ENCODE data around the gene PRAMEF15. TPM values are rescaled to one million over a fixed set of nuclear protein-coding genes. Genes with fewer than 3 reads are reported as not detected.
"Not testable (repeated sequence)": the region's sequence is repeated elsewhere in the genome, so short reads cannot be mapped to it uniquely, and the experiment has no call there.

The PRAMEF15 gene
- total and polyA plus RNA-seq, 2 experiments from 2014 or later = not detected

GRCh38 chr1:13368544-13368943 lies 53.2 kb downstream of the PRAMEF15 start:
- not testable (repeated sequence) for H3K4me1 ChIP-seq (ENCODE audit: insufficient read depth); H4K20me1 ChIP-seq (replicated peaks; ENCODE audit: insufficient read depth); H3K4me3 Mint-ChIP-seq; H3K9me2 ChIP-seq (ENCODE audit: insufficient read depth); H3K4me1 Mint-ChIP-seq; H3K27ac ChIP-seq (ENCODE audit: low read depth); H3K79me2 ChIP-seq (replicated peaks; ENCODE audit: insufficient read depth); ATAC-seq; H3K27me3 Mint-ChIP-seq (ENCODE audit: insufficient read depth, low read depth, poor library complexity); H2AFZ ChIP-seq; H3K27me3 ChIP-seq (ENCODE audit: insufficient read depth); H3K27ac Mint-ChIP-seq; H3K36me3 ChIP-seq (ENCODE audit: insufficient read depth); H3F3A ChIP-seq (replicated peaks; ENCODE audit: low read depth); H3K4me2 ChIP-seq; H3K4me3 ChIP-seq
- peaks cover 77% of the 10 kb centered on the region for H3K9me3 Mint-ChIP-seq
- peaks cover 19% of the 10 kb centered on the region; the same call in 2 of the 3 replicates for H3K36me3 Mint-ChIP-seq (ENCODE audit: low read depth)
- TF ChIP-seq CTCF (conservative IDR thresholded peaks at IDR 0.05; ENCODE audit: low read depth in 2 of 2) = 0 out of 4 replicates have a peak, but pooled peaks of 1 of the 2 experiments have one; percentile 19
- peak; percentile 1 for DNase-seq (ENCODE audit: low spot score)

Small RNA genes within 50 kb of the gene (small RNA-seq; reads per million reads assigned to genes)
- gene RNU6-771P (ENCODE audit: low replicate concordance) = not detected

Other genes with a start within 250 kb of the PRAMEF15 start
- not detected in 2 replicates for gene PRAMEF25, start 244.8 kb upstream of the PRAMEF15 start, total RNA-seq (2014; rRNA removed; shearing (Covaris generic))
- not detected in 2 replicates for gene PRAMEF25, start 244.8 kb upstream of the PRAMEF15 start, polyA plus RNA-seq (2016; fragmentation: Nextera tagmentation; extraction: Ambion mirVana)
- gene HNRNPCL2, start 198.7 kb upstream of the PRAMEF15 start, total RNA-seq (2014; rRNA removed; shearing (Covaris generic)) = not detected in 2 replicates
- gene HNRNPCL2, start 198.7 kb upstream of the PRAMEF15 start, polyA plus RNA-seq (2016; fragmentation: Nextera tagmentation; extraction: Ambion mirVana) = not detected in 2 replicates
- gene PRAMEF26, start 159.6 kb upstream of the PRAMEF15 start, total RNA-seq (2014; rRNA removed; shearing (Covaris generic)) = not detected in 2 replicates
- gene PRAMEF26, start 159.6 kb upstream of the PRAMEF15 start, polyA plus RNA-seq (2016; fragmentation: Nextera tagmentation; extraction: Ambion mirVana) = not detected in 2 replicates
- not detected in 2 replicates for gene HNRNPCL4, start 149.9 kb upstream of the PRAMEF15 start, total RNA-seq (2014; rRNA removed; shearing (Covaris generic))
- gene HNRNPCL4, start 149.9 kb upstream of the PRAMEF15 start, polyA plus RNA-seq (2016; fragmentation: Nextera tagmentation; extraction: Ambion mirVana) = not detected in 2 replicates
- not detected in 2 replicates for gene PRAMEF9, start 143.7 kb upstream of the PRAMEF15 start, total RNA-seq (2014; rRNA removed; shearing (Covaris generic))
- not detected in 2 replicates for gene PRAMEF9, start 143.7 kb upstream of the PRAMEF15 start, polyA plus RNA-seq (2016; fragmentation: Nextera tagmentation; extraction: Ambion mirVana)
- not detected in 2 replicates for gene PRAMEF13, start 114.2 kb upstream of the PRAMEF15 start, total RNA-seq (2014; rRNA removed; shearing (Covaris generic))
- not detected in 2 replicates for gene PRAMEF13, start 114.2 kb upstream of the PRAMEF15 start, polyA plus RNA-seq (2016; fragmentation: Nextera tagmentation; extraction: Ambion mirVana)
- gene PRAMEF18, start 89.4 kb upstream of the PRAMEF15 start, total RNA-seq (2014; rRNA removed; shearing (Covaris generic)) = not detected in 2 replicates
- not detected in 2 replicates for gene PRAMEF18, start 89.4 kb upstream of the PRAMEF15 start, polyA plus RNA-seq (2016; fragmentation: Nextera tagmentation; extraction: Ambion mirVana)
- not detected in 2 replicates for gene PRAMEF5, start 61.4 kb upstream of the PRAMEF15 start, total RNA-seq (2014; rRNA removed; shearing (Covaris generic))
- gene PRAMEF5, start 61.4 kb upstream of the PRAMEF15 start, polyA plus RNA-seq (2016; fragmentation: Nextera tagmentation; extraction: Ambion mirVana) = not detected in 2 replicates
- gene PRAMEF8, start 30.4 kb upstream of the PRAMEF15 start, total RNA-seq (2014; rRNA removed; shearing (Covaris generic)) = not detected in 2 replicates
- gene PRAMEF8, start 30.4 kb upstream of the PRAMEF15 start, polyA plus RNA-seq (2016; fragmentation: Nextera tagmentation; extraction: Ambion mirVana) = not detected in 2 replicates
- not detected in 2 replicates for gene PRAMEF33, start 12.0 kb upstream of the PRAMEF15 start, total RNA-seq (2014; rRNA removed; shearing (Covaris generic))
- gene PRAMEF33, start 12.0 kb upstream of the PRAMEF15 start, polyA plus RNA-seq (2016; fragmentation: Nextera tagmentation; extraction: Ambion mirVana) = not detected in 2 replicates
- not detected in 2 replicates for gene PRAMEF14, start 31.6 kb downstream of the PRAMEF15 start, total RNA-seq (2014; rRNA removed; shearing (Covaris generic))
- gene PRAMEF14, start 31.6 kb downstream of the PRAMEF15 start, polyA plus RNA-seq (2016; fragmentation: Nextera tagmentation; extraction: Ambion mirVana) = not detected in 2 replicates
- gene PRAMEF19, start 56.4 kb downstream of the PRAMEF15 start, total RNA-seq (2014; rRNA removed; shearing (Covaris generic)) = not detected in 2 replicates
- gene PRAMEF19, start 56.4 kb downstream of the PRAMEF15 start, polyA plus RNA-seq (2016; fragmentation: Nextera tagmentation; extraction: Ambion mirVana) = not detected in 2 replicates
- not detected in 2 replicates for gene PRAMEF17, start 74.1 kb downstream of the PRAMEF15 start, total RNA-seq (2014; rRNA removed; shearing (Covaris generic))
- not detected in 2 replicates for gene PRAMEF17, start 74.1 kb downstream of the PRAMEF15 start, polyA plus RNA-seq (2016; fragmentation: Nextera tagmentation; extraction: Ambion mirVana)
- gene PRAMEF20, start 94.9 kb downstream of the PRAMEF15 start, total RNA-seq (2014; rRNA removed; shearing (Covaris generic)) = not detected in 2 replicates
- gene PRAMEF20, start 94.9 kb downstream of the PRAMEF15 start, polyA plus RNA-seq (2016; fragmentation: Nextera tagmentation; extraction: Ambion mirVana) = not detected in 2 replicates
- 0.17 TPM in 1 of 2 replicates, not detected in the other for gene LRRC38, start 198.4 kb downstream of the PRAMEF15 start, total RNA-seq (2014; rRNA removed; shearing (Covaris generic))
- not detected in 2 replicates for gene LRRC38, start 198.4 kb downstream of the PRAMEF15 start, polyA plus RNA-seq (2016; fragmentation: Nextera tagmentation; extraction: Ambion mirVana)

Measured in GM23338 (cell line).